ENCODE measurements around the gene CDC25B. TPM values are rescaled to one million over a fixed set of nuclear protein-coding genes. Genes with fewer than 3 reads are reported as not detected.

CDC25B gene
- total RNA-seq, 4 donors from 2014 or later: 14.5 to 39.7 (median 38.4) TPM

- Histone ChIP-seq H3K9me3 (no peaks in the 10 kb centered on the region), H3K4me3 (no peak overlapping the region), H3K27me3 (no peaks in the 10 kb centered on the region), H3K4me1 (peaks cover 4 to 61% (median 27%) of the 10 kb centered on the region in 3 donors), H3K27ac (peak overlapping the region; percentile 62 to 96 (median 88)), H3K36me3 (no peaks in the 10 kb centered on the region)
- no peak for ATAC-seq
- TF ChIP-seq EP300 (IDR thresholded peaks at IDR 0.05) (no peak), POLR2AphosphoS5 (IDR thresholded peaks at IDR 0.05) (no peak), POLR2A (IDR thresholded peaks at IDR 0.05) (no peak), CTCF (IDR thresholded peaks at IDR 0.05) (no peak)
- 92% methylated on average over 6 of the region's 9 CpGs; no CpG with 5 or more reads in 1 of the 2 donors for WGBS, 2 donors (ENCODE audit: low coverage in 1 of 2)
These were observed 16.2 kb downstream of the CDC25B start for GRCh38 chr20:3812259-3812681.

- Histone ChIP-seq H3K27me3 (no peaks in the 10 kb centered on the region), H3K4me1 (peaks cover 4 to 53% (median 20%) of the 10 kb centered on the region in 3 donors)
- no peak for ATAC-seq
These were observed 17.1 kb downstream of the CDC25B start for GRCh38 chr20:3812975-3813847.

GRCh38 chr20:3813848-3814581 lies 17.9 kb downstream of the CDC25B start:
- Histone ChIP-seq H3K27me3 (no peaks in the 10 kb centered on the region), H3K4me3 (no peak overlapping the region), H3K9me3 (no peaks in the 10 kb centered on the region), H3K27ac (peak overlapping the region in 3 of 4 donors; percentile 86 to 96 (median 91)), H3K4me1 (peaks cover 4 to 53% (median 23%) of the 10 kb centered on the region in 3 donors), H3K36me3 (no peaks in the 10 kb centered on the region)
- no peak for ATAC-seq
- TF ChIP-seq CTCF (IDR thresholded peaks at IDR 0.05): no peak
- TF ChIP-seq EP300 (IDR thresholded peaks at IDR 0.05): no peak
- TF ChIP-seq POLR2AphosphoS5 (IDR thresholded peaks at IDR 0.05): no peak
- no peak for TF ChIP-seq POLR2A (IDR thresholded peaks at IDR 0.05)
- 86 to 100% methylated on average over 2 to 3 of the region's 12 CpGs for WGBS, 2 donors (ENCODE audit: low coverage in 1 of 2)

More at GRCh38 chr20:3812975-3813847, 17.1 kb downstream of the CDC25B start:
- WGBS, 2 donors (ENCODE audit: low coverage in 1 of 2): 45 to 60% methylated on average over 6 of the region's 8 CpGs
- Histone ChIP-seq H3K27ac (peak overlapping the region; percentile 1 to 96 (median 88)), H3K9me3 (no peaks in the 10 kb centered on the region), H3K4me3 (no peak overlapping the region), H3K36me3 (no peaks in the 10 kb centered on the region)
- TF ChIP-seq CTCF (IDR thresholded peaks at IDR 0.05): no peak
- TF ChIP-seq EP300 (IDR thresholded peaks at IDR 0.05): no peak
- no peak for TF ChIP-seq POLR2A (IDR thresholded peaks at IDR 0.05)
- TF ChIP-seq POLR2AphosphoS5 (IDR thresholded peaks at IDR 0.05): no peak

GRCh38 chr20:3814928-3815495 lies 18.9 kb downstream of the CDC25B start:
- Histone ChIP-seq H3K36me3 (no peaks in the 10 kb centered on the region), H3K4me1 (peaks cover 4 to 56% (median 26%) of the 10 kb centered on the region in 3 donors), H3K27me3 (no peaks in the 10 kb centered on the region)

More at GRCh38 chr20:3814928-3815495, 18.9 kb downstream of the CDC25B start:
- TF ChIP-seq CTCF (IDR thresholded peaks at IDR 0.05) (no peak), EP300 (IDR thresholded peaks at IDR 0.05) (no peak), POLR2AphosphoS5 (IDR thresholded peaks at IDR 0.05) (no peak), POLR2A (IDR thresholded peaks at IDR 0.05) (no peak)
- 80 to 84% methylated on average over 2 to 6 of the region's 7 CpGs for WGBS, 2 donors (ENCODE audit: low coverage in 1 of 2)
- Histone ChIP-seq H3K4me3 (no peak overlapping the region), H3K9me3 (no peaks in the 10 kb centered on the region), H3K27ac (no peak overlapping the region)
- no peak for ATAC-seq

Data from gastroesophageal sphincter (tissue), 4 donors.